ENCODE data around the gene SLC26A1.

GRCh38 chr4:959338-960139 is 33.7 kb downstream of the SLC26A1 start:
- TF ChIP-seq POLR2A (IDR thresholded peaks at IDR 0.05), result no peak
- TF ChIP-seq, protein P1, sequence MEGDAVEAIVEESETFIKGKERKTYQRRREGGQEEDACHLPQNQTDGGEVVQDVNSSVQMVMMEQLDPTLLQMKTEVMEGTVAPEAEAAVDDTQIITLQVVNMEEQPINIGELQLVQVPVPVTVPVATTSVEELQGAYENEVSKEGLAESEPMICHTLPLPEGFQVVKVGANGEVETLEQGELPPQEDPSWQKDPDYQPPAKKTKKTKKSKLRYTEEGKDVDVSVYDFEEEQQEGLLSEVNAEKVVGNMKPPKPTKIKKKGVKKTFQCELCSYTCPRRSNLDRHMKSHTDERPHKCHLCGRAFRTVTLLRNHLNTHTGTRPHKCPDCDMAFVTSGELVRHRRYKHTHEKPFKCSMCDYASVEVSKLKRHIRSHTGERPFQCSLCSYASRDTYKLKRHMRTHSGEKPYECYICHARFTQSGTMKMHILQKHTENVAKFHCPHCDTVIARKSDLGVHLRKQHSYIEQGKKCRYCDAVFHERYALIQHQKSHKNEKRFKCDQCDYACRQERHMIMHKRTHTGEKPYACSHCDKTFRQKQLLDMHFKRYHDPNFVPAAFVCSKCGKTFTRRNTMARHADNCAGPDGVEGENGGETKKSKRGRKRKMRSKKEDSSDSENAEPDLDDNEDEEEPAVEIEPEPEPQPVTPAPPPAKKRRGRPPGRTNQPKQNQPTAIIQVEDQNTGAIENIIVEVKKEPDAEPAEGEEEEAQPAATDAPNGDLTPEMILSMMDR (IDR thresholded peaks at IDR 0.05), result no peak
